Endothelial cell of umbilical vein (primary cell): Measurements from ENCODE around the gene ANKMY1. TPM values are rescaled to one million over a fixed set of nuclear protein-coding genes. Genes with fewer than 3 reads are reported as not detected.

Source experiments
- BruUV-seq: library from RNA; stranded (reverse); fragments of 400-500 nt; replicated peaks from 2 replicates; lab custom pipeline; 2021; lab: Mats Ljungman, UMichigan
- CTCF ChIA-PET: fragments of 300-600, 350-600 bp; sonication (Branson Sonifier 250); formaldehyde crosslinking; loops from one replicate; lab custom pipeline; 2021; ENCODE audit warnings: antibody characterized with exemption, inconsistent platforms; lab: Charles Lee
- POLR2A ChIA-PET: fragments of 300-600, 350-600 bp; sonication (Branson Sonifier 250); formaldehyde crosslinking; loops from one replicate; lab custom pipeline; 2021; ENCODE audit warnings: antibody characterized with exemption, inconsistent platforms; lab: Charles Lee
- DNase-seq: peaks from one replicate; pipeline ENCODE4 v3.0.0-alpha.2; 2011; ENCODE audit warnings: low read depth, low spot score
- FAIRE-seq: peaks from 2 replicates; lab custom pipeline; 2011; peaks lifted over from hg19 to GRCh38; lab: Jason Lieb, UNC
- H2AFZ ChIP-seq: 2 replicates; pipeline ENCODE4 v1.6.0; 2012; ENCODE audit warnings: low read depth, low read length, control low read depth, inconsistent platforms
- H3K27ac ChIP-seq: 2 replicates; pipeline ENCODE4 v1.5.1; 2011; ENCODE audit warnings: low read depth, mild to moderate bottlenecking, control low read depth, low read length, moderate library complexity; ENCODE audit not compliant: insufficient read depth
- H3K27me3 ChIP-seq, 2 experiments: 2 replicates each; pipeline versions ENCODE4 v1.6.0 to v1.6.1; 2011; ENCODE audit warnings: low read length in 2 of 2, mixed read lengths in 1 of 2; ENCODE audit not compliant: control insufficient read depth in 2 of 2, insufficient read depth in 2 of 2
- H3K36me3 ChIP-seq, 2 experiments: 2 replicates in 1 of 2; 3 replicates in 1 of 2; pipeline ENCODE4 v1.5.1; 2011; ENCODE audit warnings: low read length in 2 of 2, mild to moderate bottlenecking in 1 of 2, moderate library complexity in 1 of 2; ENCODE audit not compliant: control insufficient read depth in 2 of 2, insufficient read depth in 2 of 2; ENCODE audit errors: extremely low read depth in 1 of 2
- H3K4me1 ChIP-seq: 3 replicates; pipeline ENCODE4 v1.5.1; 2011; ENCODE audit warnings: mild to moderate bottlenecking, low read length; ENCODE audit not compliant: control insufficient read depth, insufficient read depth; ENCODE audit errors: extremely low read depth
- H3K4me2 ChIP-seq: 2 replicates; pipeline ENCODE4 v1.6.1; 2011; ENCODE audit warnings: low read length, control low read depth, mixed read lengths; ENCODE audit not compliant: insufficient read depth
- H3K4me3 ChIP-seq, 3 experiments: fragments of 200-600 bp in 1 of 3; sonication (generic), shearing (Covaris generic) in 1 of 3; replicated peaks in 1 of 3; 2 replicates each; pipeline ENCODE4 v1.5.1; 2011 to 2016; ENCODE audit warnings: control low read depth in 3 of 3, low read length in 3 of 3, mild to moderate bottlenecking in 2 of 3, inconsistent platforms in 1 of 3, low read depth in 1 of 3, moderate library complexity in 1 of 3; ENCODE audit not compliant: insufficient read depth in 1 of 3
- H3K79me2 ChIP-seq: 2 replicates; pipeline ENCODE4 v1.6.0; 2012; ENCODE audit warnings: low read length, inconsistent platforms; ENCODE audit not compliant: control insufficient read depth, insufficient read depth
- H3K9ac ChIP-seq: replicated peaks from 2 replicates; pipeline ENCODE3; 2011; ENCODE audit warnings: low read length, control low read depth; ENCODE audit not compliant: insufficient read depth; ENCODE audit errors: extremely low read depth
- H3K9me1 ChIP-seq: replicated peaks from 3 replicates; pipeline ENCODE4 v1.6.0; 2011; ENCODE audit warnings: mild to moderate bottlenecking, low read length; ENCODE audit not compliant: control insufficient read depth, insufficient read depth; ENCODE audit errors: extremely low read depth
- H3K9me3 ChIP-seq: replicated peaks from 2 replicates; pipeline ENCODE4 v1.5.1; 2012; ENCODE audit warnings: low read length, inconsistent platforms; ENCODE audit not compliant: control insufficient read depth, insufficient read depth
- H4K20me1 ChIP-seq: replicated peaks from 2 replicates; pipeline ENCODE3; 2011; ENCODE audit warnings: mild to moderate bottlenecking, low read length; ENCODE audit not compliant: control insufficient read depth, insufficient read depth; ENCODE audit errors: extremely low read depth
- CTCF ChIP-seq, 2 donors: IDR thresholded peaks; 1 replicate in 1 of 2; 2 replicates in 1 of 2; pipeline ENCODE4 v1.5.1; 2011; ENCODE audit warnings: low read length in 2 of 2, mild to moderate bottlenecking in 2 of 2, moderate library complexity in 2 of 2, control low read depth in 1 of 2, inconsistent platforms in 1 of 2, low read depth in 1 of 2; ENCODE audit not compliant: insufficient read depth in 1 of 2; ENCODE audit errors: extremely low read depth in 1 of 2
- EZH2 ChIP-seq: IDR thresholded peaks from 2 replicates; pipeline ENCODE4 v1.6.1; 2012; ENCODE audit warnings: borderline replicate concordance, low read depth, mild to moderate bottlenecking, moderate library complexity, low read length, inconsistent platforms; ENCODE audit not compliant: severe bottlenecking
- FOS ChIP-seq: IDR thresholded peaks from 2 replicates; pipeline ENCODE4 v1.6.1; 2011; ENCODE audit warnings: mild to moderate bottlenecking, low read length, moderate library complexity, borderline replicate concordance; ENCODE audit not compliant: insufficient read depth
- GATA2 ChIP-seq: IDR thresholded peaks from 2 replicates; pipeline ENCODE4 v1.7.0; 2011; ENCODE audit warnings: low read depth, mild to moderate bottlenecking, moderate library complexity, mixed read lengths, low read length; ENCODE audit not compliant: insufficient read length, insufficient read depth
- JUN ChIP-seq: IDR thresholded peaks from 2 replicates; pipeline ENCODE4 v1.6.1; 2011; ENCODE audit warnings: borderline replicate concordance, low read depth; ENCODE audit not compliant: insufficient read length, insufficient read depth
- MAX ChIP-seq: IDR thresholded peaks from 2 replicates; pipeline ENCODE4 v1.6.1; 2011; ENCODE audit not compliant: insufficient read depth, insufficient read length
- MYC ChIP-seq: IDR thresholded peaks from one replicate; pipeline ENCODE4 v1.6.1; 2011; ENCODE audit warnings: mild to moderate bottlenecking, low read depth, low read length
- POLR2A ChIP-seq: IDR thresholded peaks from 2 replicates; pipeline ENCODE4 v1.6.1; 2012; ENCODE audit warnings: low read depth, mild to moderate bottlenecking, control low read depth, low read length
- POLR2AphosphoS5 ChIP-seq: IDR thresholded peaks from 2 replicates; pipeline ENCODE4 v1.6.1; 2012; ENCODE audit warnings: low read depth, mild to moderate bottlenecking, control low read depth, low read length, moderate library complexity; ENCODE audit not compliant: insufficient read depth
- dilution Hi-C: fragments of 300-500 bp; cut with MboI; formaldehyde crosslinking; loops from one replicate; pipeline ENCODE4 v1.15.0; 2019; ENCODE audit warnings: low sequenced_read_pairs; ENCODE audit not compliant: extremely low pct_ligation_motif_present
- intact Hi-C: fragments of 100-400 bp; cut with micrococcal nuclease; formaldehyde crosslinking; loops from one replicate; pipeline ENCODE4 v1.10.0; 2022
- polyA plus RNA-seq, 4 experiments: library from polyadenylated mRNA; depleted of rRNA in 3 of 4; stranded (reverse) in 3 of 4; unstranded in 1 of 4; fragments of >200 nt; gene quantifications; 2 replicates each; pipeline versions ENCODE4 v1.2.1 to v1.2.3, GENCODE V29; 2011 to 2012; ENCODE audit warnings: missing spikeins in 1 of 4
- total RNA-seq: library from RNA; stranded (reverse); gene quantifications from 2 replicates; pipeline ENCODE4 v1.2.3, GENCODE V29; 2021

The ANKMY1 gene
- total and polyA plus RNA-seq, 2 donors (not counting 3 experiments of a cell fraction or from before 2014, with no cell fraction given) = 9.0 to 16.0 TPM

GRCh38 chr2:240456447-240457222 lies 101.2 kb downstream of the ANKMY1 start:
- dilution Hi-C loops = no loop called here
- ChIA-PET CTCF (no interaction called here), POLR2A (no interaction called here)
- H3K79me2 ChIP-seq = no peaks in the 10 kb centered on the region
- intact Hi-C loops = no loop called here
- FAIRE-seq = no peak
- no peak overlapping the region for H3K9ac ChIP-seq
- TF ChIP-seq GATA2 = no peak
- TF ChIP-seq POLR2A = no peak
- no peak for TF ChIP-seq FOS
- no peak for TF ChIP-seq EZH2
- no peak for TF ChIP-seq JUN
- no peaks in the 10 kb centered on the region for H3K9me3 ChIP-seq
- H3K4me3 ChIP-seq = no peak overlapping the region
- H3K4me2 ChIP-seq = no peak overlapping the region
- peaks cover 22 to 24% of the 10 kb centered on the region in 2 experiments for H3K27me3 ChIP-seq
- no peak overlapping the region for H3K27ac ChIP-seq
- H3K4me1 ChIP-seq = no peaks in the 10 kb centered on the region
- H2AFZ ChIP-seq = no peak overlapping the region
- no peaks in the 10 kb centered on the region for H3K9me1 ChIP-seq
- no TSS peak for BruUV-seq
- no peak for DNase-seq
- H3K36me3 ChIP-seq = no peaks in the 10 kb centered on the region
- no peaks in the 10 kb centered on the region for H4K20me1 ChIP-seq

- Histone ChIP-seq H3K36me3 (no peaks in the 10 kb centered on the region), H3K9me3 (no peaks in the 10 kb centered on the region), H3K79me2 (no peaks in the 10 kb centered on the region), H3K27ac (no peak overlapping the region), H3K4me1 (no peaks in the 10 kb centered on the region), H3K27me3 (peaks cover 22 to 24% of the 10 kb centered on the region in 2 experiments), H4K20me1 (no peaks in the 10 kb centered on the region), H3K4me2 (no peak overlapping the region), H3K4me3 (no peak overlapping the region), H3K9me1 (no peaks in the 10 kb centered on the region), H3K9ac (no peak overlapping the region), H2AFZ (no peak overlapping the region)
- intact Hi-C loops = no loop called here
- DNase-seq = no peak
- CTCF ChIA-PET = no interaction called here
- no TSS peak for BruUV-seq
- no peak for FAIRE-seq
- TF ChIP-seq EZH2 (no peak), POLR2AphosphoS5 (no peak), MAX (no peak), CTCF (IDR thresholded peaks at IDR 0.05; ENCODE audit: extremely low read depth in 1 of 2, insufficient read depth in 1 of 2, low read depth in 1 of 2, low read length in 2 of 2) (no peak), GATA2 (no peak), MYC (no peak), POLR2A (no peak), JUN (no peak), FOS (no peak)
- dilution Hi-C loops = no loop called here
- POLR2A ChIA-PET = no interaction called here
These were observed 101.9 kb downstream of the ANKMY1 start for GRCh38 chr2:240455647-240456446.
